ACHN (cell line): ENCODE measurements around the gene GTF2IRD1.
"Not testable (repeated sequence)": the region's sequence is repeated elsewhere in the genome, so short reads cannot be mapped to it uniquely, and the experiment has no call there.

Source experiments
- DNase-seq: peaks from one replicate; pipeline ENCODE4 v3.0.0-alpha.2; 2015
- in situ Hi-C: cut with HindIII; loops from 2 replicates; pipeline ENCODE4 v1.10.0; 2017; ENCODE audit warnings: low sequenced_read_pairs, low pct_ligation_motif_present, low pct_unique_long_range_greater_than_20kb

The GTF2IRD1 gene

DNA sequence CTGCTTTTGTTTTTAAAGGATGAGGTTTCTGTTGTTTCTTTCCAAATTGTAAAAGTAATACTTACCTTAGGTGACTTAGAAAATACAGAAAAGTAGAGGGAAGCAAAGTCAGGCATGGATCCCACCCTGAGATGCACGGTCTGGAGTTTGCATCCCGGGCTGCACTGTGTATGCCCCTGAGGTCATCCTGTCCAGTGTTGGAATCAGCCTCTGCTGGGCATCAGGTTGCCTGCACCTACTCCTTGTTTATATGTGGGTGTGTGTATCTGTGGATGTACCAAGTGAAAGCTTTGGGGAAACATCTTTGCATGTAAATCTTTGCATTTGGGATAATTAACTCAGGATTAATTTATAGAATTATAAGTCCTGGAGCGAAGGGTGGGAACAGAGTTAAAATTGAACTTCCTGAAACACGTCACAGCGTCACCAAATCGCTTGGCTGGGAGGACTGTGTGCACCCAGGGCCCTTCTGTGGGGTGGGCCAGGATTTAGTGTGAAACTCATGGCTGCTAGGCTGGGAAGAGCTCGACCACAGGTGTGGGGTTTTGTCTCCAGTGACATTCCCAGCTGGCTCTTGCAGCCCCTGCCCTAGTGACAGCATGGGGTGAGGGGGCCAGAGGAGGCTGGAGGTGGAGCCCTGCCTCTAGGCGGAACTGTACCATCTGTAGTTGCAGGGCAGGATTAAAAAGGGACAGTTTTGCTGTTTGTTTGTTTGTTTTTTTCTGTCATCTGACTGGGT is 27.9 kb downstream of the GTF2IRD1 start:
- in situ Hi-C loops: no loop called here
- peak; percentile 74 for DNase-seq

GRCh38 chr7:74482197-74482467 is 28.4 kb downstream of the GTF2IRD1 start:
- DNase-seq: no peak
- in situ Hi-C loops: no loop called here

GRCh38 chr7:74482629-74483401 is 29.1 kb downstream of the GTF2IRD1 start:
- peak; percentile 100 for DNase-seq
- in situ Hi-C loops: no loop called here

DNA sequence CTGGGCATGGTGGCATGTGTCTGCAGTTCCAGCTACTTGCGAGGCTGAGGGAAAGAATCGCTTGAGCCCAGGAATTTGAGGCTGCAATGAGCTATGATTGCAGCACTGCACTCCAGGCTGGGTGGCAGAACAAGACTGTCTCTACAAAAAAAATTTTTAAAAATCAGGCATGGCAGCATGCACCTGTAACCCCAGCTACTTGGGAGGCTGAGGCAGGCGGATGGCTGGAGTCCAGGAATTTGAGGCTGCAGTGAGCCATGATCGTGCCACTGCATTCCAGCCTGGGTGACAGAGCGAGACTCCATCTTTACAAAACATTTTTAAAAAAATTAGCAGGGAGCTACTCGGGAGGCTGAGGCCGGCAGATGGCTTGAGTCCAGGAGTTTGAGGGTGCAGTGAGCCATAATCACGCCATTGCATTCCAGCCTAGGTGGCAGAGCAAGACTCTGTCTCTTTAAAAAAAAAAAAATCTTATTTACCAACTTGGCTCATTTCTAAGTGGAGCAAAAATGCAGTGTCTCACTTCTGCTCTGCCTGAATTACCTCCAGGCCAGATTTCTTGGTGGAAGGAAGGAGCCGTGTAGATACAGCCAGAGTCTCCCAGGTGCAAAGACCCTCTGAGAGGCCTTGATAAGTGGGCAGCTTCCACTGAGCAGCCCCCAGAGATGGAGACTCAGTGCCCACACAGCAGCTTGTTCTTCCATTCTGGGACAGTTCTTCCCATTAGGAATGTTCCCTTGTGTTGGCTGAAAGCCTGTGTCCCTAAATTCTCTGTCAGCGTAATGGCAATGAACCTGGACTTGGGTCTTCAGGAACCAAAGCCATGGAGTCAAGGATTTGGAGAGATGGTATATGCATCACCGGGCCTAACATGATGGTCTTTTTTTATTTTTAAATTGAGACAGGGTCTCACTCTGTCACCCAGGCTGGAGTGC is 30.0 kb downstream of the GTF2IRD1 start:
- in situ Hi-C loops: no loop called here
- peak; percentile 100 for DNase-seq

DNA sequence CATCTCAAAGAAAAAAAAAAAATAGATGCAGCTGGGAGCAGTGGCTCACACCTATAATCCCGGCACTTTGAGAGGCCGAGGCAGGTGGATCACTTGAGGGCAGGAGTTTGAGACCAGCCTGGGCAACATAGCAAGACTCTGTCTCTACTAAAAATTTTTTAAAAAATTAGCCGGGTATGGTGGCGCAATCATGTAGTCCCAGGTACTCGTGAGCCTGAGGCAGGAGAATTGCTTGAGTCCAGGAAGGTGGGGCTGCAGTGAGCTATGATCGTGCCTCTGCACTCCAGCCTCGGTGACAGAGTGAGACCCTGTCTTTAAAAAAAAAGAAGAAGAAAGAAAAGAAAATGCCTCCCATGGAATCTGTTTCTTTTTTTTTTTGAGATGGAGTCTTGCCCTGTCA is 31.9 kb downstream of the GTF2IRD1 start:
- in situ Hi-C loops: no loop called here
- no peak for DNase-seq

GRCh38 chr7:74488518-74489030 is 34.9 kb downstream of the GTF2IRD1 start:
- in situ Hi-C loops, DNase-seq: not testable (repeated sequence)

DNA sequence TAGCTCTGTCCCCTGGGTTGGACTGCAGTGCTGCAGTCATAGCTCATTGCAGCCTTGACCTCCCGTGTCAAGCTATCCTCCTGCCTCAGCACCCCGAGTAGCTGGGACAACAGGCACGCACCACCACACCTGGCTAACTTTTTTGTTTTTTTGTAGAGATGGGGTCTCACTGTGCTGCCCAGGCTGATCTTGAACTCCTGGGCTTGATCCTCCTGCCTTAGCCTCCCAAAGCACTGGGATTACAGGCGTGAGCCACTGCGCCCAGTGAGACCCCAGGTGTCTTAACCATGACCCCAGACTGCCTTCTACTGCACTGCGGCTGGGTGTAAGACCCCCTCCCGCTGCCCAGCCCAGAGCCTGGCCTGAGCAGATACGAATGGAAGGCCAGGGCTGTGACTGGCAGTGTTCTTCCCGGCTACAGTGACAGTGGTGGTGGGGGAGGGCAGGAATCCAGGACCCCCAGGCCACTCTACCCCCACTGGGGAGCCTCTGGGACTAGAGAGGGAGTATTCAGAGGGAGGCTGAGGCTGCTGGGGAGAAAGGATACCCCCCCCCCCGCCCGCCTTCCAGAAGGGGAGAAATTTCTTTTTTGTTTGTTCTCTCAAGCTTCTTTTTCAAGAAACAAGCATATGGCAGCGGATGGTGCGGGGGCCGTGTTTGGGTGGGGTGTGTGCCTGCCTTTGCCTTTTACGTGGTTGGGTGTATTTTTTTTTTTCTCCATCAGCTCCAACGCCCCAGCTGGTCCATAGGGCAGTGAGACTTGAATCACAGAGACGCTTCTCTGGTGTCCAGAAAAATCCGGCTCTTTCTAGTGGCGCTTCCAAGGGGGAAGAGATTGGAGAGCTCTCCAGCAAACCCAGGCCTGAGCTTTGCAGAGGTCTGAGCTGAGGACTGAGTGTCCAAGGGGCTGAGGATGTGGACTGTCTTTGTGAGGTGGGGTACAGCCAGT is 36.6 kb downstream of the GTF2IRD1 start:
- DNase-seq: no peak
- in situ Hi-C loops: no loop called here

DNA sequence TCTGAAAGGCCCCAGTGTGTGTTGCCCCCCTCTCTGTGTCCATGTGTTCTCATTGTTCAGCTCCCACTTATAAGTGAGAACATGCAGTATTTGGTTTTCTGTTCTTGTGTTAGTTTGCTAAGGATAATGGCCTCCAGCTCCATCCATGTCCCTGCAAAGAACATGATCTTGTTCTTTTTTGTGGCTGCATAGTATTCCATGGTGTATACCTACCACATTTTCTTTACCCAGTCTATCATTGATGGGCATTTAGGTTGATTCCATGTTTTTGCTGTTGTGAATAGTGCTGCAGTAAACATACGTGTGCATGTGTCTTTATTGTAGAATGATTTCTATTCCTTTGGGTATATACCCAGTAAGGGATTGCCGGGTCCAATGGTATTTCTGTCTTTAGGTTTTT is 37.8 kb downstream of the GTF2IRD1 start:
- DNase-seq, in situ Hi-C loops: not testable (repeated sequence)

DNA sequence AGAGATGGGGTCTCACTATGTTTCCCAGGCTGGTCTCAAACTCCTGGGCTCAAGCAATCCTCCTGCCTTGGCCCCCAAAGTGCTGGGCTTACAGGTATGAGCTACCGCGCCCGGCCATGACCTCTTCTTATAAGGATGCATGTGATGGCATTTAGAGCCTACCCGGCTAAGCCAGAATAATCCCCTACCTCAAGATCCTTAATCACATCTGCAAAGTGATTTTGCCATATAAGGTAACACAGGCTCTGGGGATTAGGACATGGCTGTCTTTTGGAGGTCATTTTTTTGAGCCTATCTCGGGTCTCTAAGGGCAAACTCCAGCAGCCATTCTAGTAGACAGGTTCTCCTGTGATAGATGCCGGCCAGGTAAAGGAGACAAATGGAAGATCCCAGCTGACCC is 39.6 kb downstream of the GTF2IRD1 start:
- DNase-seq: no peak
- in situ Hi-C loops: no loop called here

GRCh38 chr7:74494076-74494548 is 40.4 kb downstream of the GTF2IRD1 start:
- DNase-seq: no peak
- in situ Hi-C loops: no loop called here

GRCh38 chr7:74495112-74496086 is 41.7 kb downstream of the GTF2IRD1 start:
- no peak for DNase-seq
- in situ Hi-C loops: no loop called here

- no peak for DNase-seq
- in situ Hi-C loops: no loop called here
Measured at GRCh38 chr7:74496272-74496671, 42.6 kb downstream of the GTF2IRD1 start.

- in situ Hi-C loops, DNase-seq: not testable (repeated sequence)
Measured at GRCh38 chr7:74496773-74497172, 43.1 kb downstream of the GTF2IRD1 start.

- no peak for DNase-seq
- in situ Hi-C loops: no loop called here
Measured at GRCh38 chr7:74498354-74498753, 44.6 kb downstream of the GTF2IRD1 start.

DNA sequence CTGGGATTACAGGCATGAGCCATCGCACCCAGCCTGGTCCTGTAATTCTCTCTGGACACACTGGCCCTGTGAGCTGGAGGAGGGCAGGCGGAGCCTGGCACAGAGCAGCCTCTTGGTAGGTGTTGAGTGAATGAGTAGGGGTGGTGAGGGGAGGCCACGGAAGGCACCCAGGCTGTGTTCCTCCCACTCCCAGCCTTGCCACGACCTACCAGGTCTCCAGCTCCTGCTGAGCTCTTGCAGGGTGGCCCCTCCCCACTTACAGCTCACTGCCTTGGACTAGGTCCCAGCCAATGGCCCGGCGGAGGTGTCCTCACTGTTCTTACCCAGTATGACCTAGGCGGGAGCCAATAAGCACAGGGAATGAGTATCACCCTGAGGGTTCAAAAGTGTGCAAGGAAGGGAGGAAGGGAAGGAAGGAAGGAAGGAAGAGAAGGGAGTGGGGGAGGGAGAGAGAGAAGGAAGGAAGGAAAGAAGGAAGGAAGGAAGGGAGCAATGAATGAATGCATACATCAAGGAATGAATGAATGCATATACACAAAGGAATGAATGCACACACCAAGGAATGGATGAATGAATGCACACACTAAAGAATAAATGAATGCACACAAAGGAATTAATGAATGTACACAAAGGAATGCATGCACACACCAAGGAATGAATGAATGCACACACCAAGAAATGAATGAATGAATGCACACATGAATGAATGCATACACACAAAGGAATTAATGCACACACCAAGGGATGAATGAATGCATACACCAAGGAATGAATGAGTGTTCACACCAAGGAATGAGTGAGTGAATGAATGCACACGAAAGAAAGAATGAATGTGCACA is 45.5 kb downstream of the GTF2IRD1 start:
- in situ Hi-C loops: no loop called here
- DNase-seq: peak; percentile 64

DNA sequence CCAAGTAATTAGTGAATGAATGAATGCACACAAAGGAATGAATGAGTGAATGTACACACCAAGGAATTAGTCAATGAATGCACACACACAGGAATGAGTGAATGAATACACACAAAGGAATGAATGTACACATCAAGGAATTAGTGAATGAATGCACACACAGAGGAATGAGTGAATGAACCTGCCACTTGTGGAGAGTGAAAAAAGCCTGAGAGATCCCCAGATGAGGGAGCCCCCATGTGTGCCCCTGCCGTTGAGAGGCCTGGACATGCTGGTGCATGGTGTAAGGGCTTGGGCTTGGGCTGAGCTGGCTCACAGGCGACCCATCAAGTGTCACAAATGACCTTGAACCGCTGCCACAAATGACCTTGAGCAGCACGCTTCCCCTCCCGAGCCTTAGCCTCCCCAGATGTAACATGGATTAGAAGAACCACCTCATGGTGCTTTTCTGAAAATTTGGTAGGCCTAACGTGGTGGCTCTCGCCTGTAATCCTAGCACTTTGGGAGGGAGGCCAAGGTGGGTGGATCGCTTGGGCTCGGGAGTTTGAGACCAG is 46.2 kb downstream of the GTF2IRD1 start:
- no peak for DNase-seq
- in situ Hi-C loops: no loop called here
